Mesenchymal stem cell (in vitro differentiated cells and primary cell): ENCODE data around the gene SFMBT2.
"Not testable (repeated sequence)": the region's sequence is repeated elsewhere in the genome, so short reads cannot be mapped to it uniquely, and the experiment has no call there.

Source experiments
- DNase-seq: peaks from one replicate; pipeline ENCODE4 v3.0.0-alpha.2; 2013
- H2AFZ ChIP-seq: one replicate; pipeline ENCODE4 v1.6.1; 2013; ENCODE audit warnings: low read depth, mild to moderate bottlenecking, control low read depth, inconsistent platforms, low read length, moderate library complexity
- H2AK5ac ChIP-seq: 2 replicates; pipeline ENCODE4 v1.6.1; 2013; ENCODE audit warnings: low read length, moderate library complexity, mild to moderate bottlenecking, inconsistent platforms; ENCODE audit not compliant: severe bottlenecking
- H2BK120ac ChIP-seq: one replicate; pipeline ENCODE4 v1.6.1; 2013; ENCODE audit warnings: low read depth, mild to moderate bottlenecking, inconsistent platforms, low read length, moderate library complexity
- H2BK12ac ChIP-seq, 2 experiments: one replicate each; pipeline ENCODE4 v1.6.1; 2013; ENCODE audit warnings: inconsistent platforms in 2 of 2, low read length in 2 of 2, mild to moderate bottlenecking in 2 of 2, moderate library complexity in 2 of 2, control low read depth in 1 of 2
- H2BK15ac ChIP-seq: one replicate; pipeline ENCODE4 v1.6.1; 2013; ENCODE audit warnings: mild to moderate bottlenecking, low read depth, inconsistent platforms; ENCODE audit not compliant: poor library complexity, severe bottlenecking
- H2BK5ac ChIP-seq: 2 replicates; pipeline ENCODE4 v1.6.1; 2013; ENCODE audit warnings: low read depth, mild to moderate bottlenecking, low read length, control low read depth, inconsistent platforms; ENCODE audit not compliant: poor library complexity, severe bottlenecking
- H3K14ac ChIP-seq, 2 experiments: one replicate each; pipeline ENCODE4 v1.6.1; 2013; ENCODE audit warnings: inconsistent platforms in 2 of 2, low read length in 2 of 2, control low read depth in 1 of 2, mild to moderate bottlenecking in 1 of 2, moderate library complexity in 1 of 2
- H3K18ac ChIP-seq, 2 experiments: one replicate each; pipeline ENCODE4 v1.6.1; 2013; ENCODE audit warnings: inconsistent platforms in 2 of 2, low read length in 2 of 2, control low read depth in 1 of 2, low read depth in 1 of 2, mild to moderate bottlenecking in 1 of 2
- H3K23ac ChIP-seq, 2 experiments: one replicate each; pipeline ENCODE4 v1.6.1; 2013; ENCODE audit warnings: inconsistent platforms in 2 of 2, low read length in 2 of 2, mild to moderate bottlenecking in 2 of 2, moderate library complexity in 2 of 2, control low read depth in 1 of 2
- H3K27ac ChIP-seq: 2 replicates; pipeline ENCODE4 v1.5.1; 2013; ENCODE audit warnings: mild to moderate bottlenecking, moderate library complexity, low read length, control low read depth, inconsistent platforms; ENCODE audit not compliant: poor library complexity, severe bottlenecking
- H3K27me3 ChIP-seq, 2 experiments: 2 replicates each; pipeline versions ENCODE4 v1.6.1 to v1.7.0; 2013; ENCODE audit warnings: low read length in 2 of 2, mild to moderate bottlenecking in 2 of 2, moderate library complexity in 2 of 2, control low read depth in 1 of 2, inconsistent platforms in 1 of 2; ENCODE audit not compliant: control insufficient read depth in 1 of 2, insufficient read depth in 1 of 2
- H3K36me3 ChIP-seq, 2 experiments: 2 replicates each; pipeline versions ENCODE4 v1.6.1 to v1.7.0; 2013; ENCODE audit warnings: low read length in 2 of 2, control low read depth in 1 of 2, inconsistent platforms in 1 of 2, low read depth in 1 of 2, mild to moderate bottlenecking in 1 of 2; ENCODE audit not compliant: insufficient read depth in 2 of 2, control insufficient read depth in 1 of 2
- H3K4ac ChIP-seq, 2 experiments: one replicate each; pipeline ENCODE4 v1.6.1; 2013; ENCODE audit warnings: inconsistent platforms in 2 of 2, low read length in 2 of 2, mild to moderate bottlenecking in 2 of 2, moderate library complexity in 2 of 2, control low read depth in 1 of 2, low read depth in 1 of 2
- H3K4me1 ChIP-seq: 2 replicates; pipeline ENCODE4 v1.6.1; 2013; ENCODE audit warnings: low read depth, low read length, control low read depth; ENCODE audit not compliant: control insufficient read depth, insufficient read depth
- H3K4me2 ChIP-seq: 2 replicates; pipeline ENCODE4 v1.6.1; 2013; ENCODE audit warnings: low read length, mild to moderate bottlenecking, inconsistent platforms; ENCODE audit not compliant: poor library complexity, severe bottlenecking
- H3K4me3 ChIP-seq, 2 experiments: 2 replicates each; pipeline versions ENCODE4 v1.5.1 to v1.7.0; 2013; ENCODE audit warnings: low read length in 2 of 2, mild to moderate bottlenecking in 2 of 2, control low read depth in 1 of 2, low read depth in 1 of 2; ENCODE audit not compliant: insufficient read depth in 1 of 2
- H3K79me1 ChIP-seq: replicated peaks from 2 replicates; pipeline ENCODE4 v1.6.1; 2013; ENCODE audit warnings: mild to moderate bottlenecking, control low read depth, low read length, inconsistent platforms; ENCODE audit not compliant: poor library complexity, severe bottlenecking
- H3K9ac ChIP-seq: 2 replicates; pipeline ENCODE4 v1.7.0; 2013; ENCODE audit warnings: mild to moderate bottlenecking, low read length, moderate library complexity
- H3K9me3 ChIP-seq: 2 replicates; pipeline ENCODE4 v1.7.0; 2013; ENCODE audit warnings: mild to moderate bottlenecking, low read length; ENCODE audit not compliant: control insufficient read depth
- H4K8ac ChIP-seq: one replicate; pipeline ENCODE4 v1.6.1; 2013; ENCODE audit warnings: inconsistent platforms, mild to moderate bottlenecking, low read length, moderate library complexity
- H4K91ac ChIP-seq: one replicate; pipeline ENCODE4 v1.6.1; 2013; ENCODE audit warnings: mild to moderate bottlenecking, low read length, inconsistent platforms
- WGBS: methylation state at CpG from one replicate; pipeline ENCODE4 v1.1.7; 2013; ENCODE audit warnings: mixed read lengths; 5-methylcytosine and 5-hydroxymethylcytosine counted together

The SFMBT2 gene

GRCh38 chr10:7392301-7392700 is 18.5 kb downstream of the SFMBT2 start:
- H2BK5ac ChIP-seq, H3K4me2 ChIP-seq, H4K8ac ChIP-seq, H3K4me1 ChIP-seq, H3K9ac ChIP-seq, H2AK5ac ChIP-seq, H3K79me1 ChIP-seq, H3K18ac ChIP-seq, H2BK15ac ChIP-seq, H3K4ac ChIP-seq, H2AFZ ChIP-seq, H3K23ac ChIP-seq, DNase-seq, H3K27me3 ChIP-seq, H4K91ac ChIP-seq, H3K9me3 ChIP-seq, H2BK12ac ChIP-seq, H3K14ac ChIP-seq, H3K36me3 ChIP-seq, H3K4me3 ChIP-seq, H3K27ac ChIP-seq, H2BK120ac ChIP-seq: not testable (repeated sequence)
- WGBS, result 100% methylated on average over 1 of the region's 5 CpGs

GRCh38 chr10:7391748-7392147 is 19.1 kb downstream of the SFMBT2 start:
- no peak for DNase-seq
- no peak overlapping the region for H3K4me2 ChIP-seq

GRCh38 chr10:7390689-7391110 is 20.1 kb downstream of the SFMBT2 start:
- not testable (repeated sequence) for H3K4me3 ChIP-seq, H3K27ac ChIP-seq, H2AK5ac ChIP-seq, H4K91ac ChIP-seq, H3K79me1 ChIP-seq, H3K27me3 ChIP-seq, H3K4ac ChIP-seq, H3K36me3 ChIP-seq, DNase-seq, H3K9me3 ChIP-seq, H2BK15ac ChIP-seq, H2BK12ac ChIP-seq, H3K14ac ChIP-seq, H3K23ac ChIP-seq, H3K4me1 ChIP-seq, H3K18ac ChIP-seq, H2BK5ac ChIP-seq, H3K4me2 ChIP-seq, H4K8ac ChIP-seq, H2BK120ac ChIP-seq, H2AFZ ChIP-seq, H3K9ac ChIP-seq
- 98% methylated on average over 6 of the region's 6 CpGs for WGBS

More at GRCh38 chr10:7391748-7392147, 19.1 kb downstream of the SFMBT2 start:
- H3K27me3 ChIP-seq, result no peaks in the 10 kb centered on the region
- H3K79me1 ChIP-seq, result no peaks in the 10 kb centered on the region
- no peaks in the 10 kb centered on the region for H3K36me3 ChIP-seq
- no peak overlapping the region for H4K91ac ChIP-seq
- H3K9me3 ChIP-seq, result no peaks in the 10 kb centered on the region
- H3K4ac ChIP-seq, result no peak overlapping the region
- no peaks in the 10 kb centered on the region for H3K4me1 ChIP-seq
- no peak overlapping the region for H3K4me3 ChIP-seq
- H3K23ac ChIP-seq, result no peak overlapping the region
- no peak overlapping the region for H3K18ac ChIP-seq
- no peak overlapping the region for H3K9ac ChIP-seq
- H2BK5ac ChIP-seq, result no peak overlapping the region
- 95% methylated on average over 3 of the region's 6 CpGs for WGBS
- H2BK120ac ChIP-seq, result no peak overlapping the region
- H2AFZ ChIP-seq, result no peak overlapping the region
- no peak overlapping the region for H2BK12ac ChIP-seq
- no peak overlapping the region for H4K8ac ChIP-seq
- no peak overlapping the region for H3K14ac ChIP-seq
- H3K27ac ChIP-seq, result no peak overlapping the region
- H2BK15ac ChIP-seq, result no peak overlapping the region
- H2AK5ac ChIP-seq, result no peak overlapping the region

- no peak overlapping the region for H2BK5ac ChIP-seq
- WGBS, result 92% methylated on average over 3 of the region's 3 CpGs
- no peak overlapping the region for H3K9ac ChIP-seq
Observed at GRCh38 chr10:7389844-7390243, 21.0 kb downstream of the SFMBT2 start.

More at GRCh38 chr10:7389844-7390243, 21.0 kb downstream of the SFMBT2 start:
- no peaks in the 10 kb centered on the region for H3K27me3 ChIP-seq
- H3K4me2 ChIP-seq, result no peak overlapping the region
- no peak overlapping the region for H3K23ac ChIP-seq
- H3K4me3 ChIP-seq, result no peak overlapping the region
- no peak overlapping the region for H2AFZ ChIP-seq
- no peak overlapping the region for H4K8ac ChIP-seq
- no peak for DNase-seq
- no peak overlapping the region for H3K14ac ChIP-seq
- H3K4ac ChIP-seq, result no peak overlapping the region
- no peaks in the 10 kb centered on the region for H3K9me3 ChIP-seq
- no peak overlapping the region for H2BK120ac ChIP-seq
- no peak overlapping the region for H3K18ac ChIP-seq
- H2BK12ac ChIP-seq, result no peak overlapping the region
- H3K4me1 ChIP-seq, result no peaks in the 10 kb centered on the region
- no peaks in the 10 kb centered on the region for H3K36me3 ChIP-seq
- H3K79me1 ChIP-seq, result no peaks in the 10 kb centered on the region
- H3K27ac ChIP-seq, result no peak overlapping the region
- H2AK5ac ChIP-seq, result no peak overlapping the region
- H4K91ac ChIP-seq, result no peak overlapping the region
- H2BK15ac ChIP-seq, result no peak overlapping the region
